Measurements from ENCODE around the gene LUZP1. TPM values are rescaled to one million over a fixed set of nuclear protein-coding genes. Genes with fewer than 3 reads are reported as not detected.

Gene LUZP1
- total RNA-seq, result 47.4 and 47.6 TPM in 2 replicates
- long read RNA-seq, transcript LUZP1-204 (4 exons, 1,190 nt), result major isoform, 17 of 56 reads
- long read RNA-seq, partial matches to known transcripts, result 33 of 56 reads
- long read RNA-seq, other reads (novel, unspliced or antisense), result 6 of 56 reads

DNA sequence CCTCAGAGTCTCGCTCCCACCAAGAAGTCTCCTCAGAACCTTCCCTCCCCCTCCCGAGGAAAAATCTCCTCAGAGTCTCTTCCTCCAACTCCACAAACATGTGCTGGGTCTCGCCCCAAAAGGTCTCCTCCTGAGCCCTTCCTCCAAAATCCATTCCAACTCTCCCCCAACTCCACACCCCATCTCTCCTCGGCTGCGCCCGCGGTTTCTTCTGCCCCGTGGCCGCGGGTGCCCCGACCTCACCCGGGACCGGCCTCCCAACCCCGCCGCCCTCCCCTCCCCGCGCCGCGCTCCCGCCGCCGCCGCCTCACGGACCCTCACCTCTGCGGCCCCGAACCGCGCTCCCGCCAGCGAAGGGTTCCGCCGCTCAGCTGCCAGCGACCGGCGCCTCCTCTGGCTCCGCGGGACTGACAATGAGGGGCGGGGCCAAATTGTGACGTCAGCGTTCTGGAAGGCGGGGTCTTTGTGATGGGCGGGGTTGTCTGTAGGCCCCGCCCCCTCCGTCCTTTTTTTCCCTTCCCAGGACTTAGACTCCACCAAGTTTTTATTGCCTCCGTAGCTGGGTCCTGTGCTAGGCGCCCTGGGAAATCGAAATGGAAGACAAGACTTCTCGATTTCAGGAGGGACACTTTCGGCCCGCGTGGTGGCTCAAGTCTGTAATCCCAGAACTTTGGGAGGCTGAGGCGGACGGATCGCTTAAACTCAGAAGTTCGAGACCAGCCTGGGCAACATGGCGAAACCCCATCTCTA, at the start of gene LUZP1:
Gene LUZP1, minus strand, starts transcription at position 412 of the 750 bp plus-strand sequence.
- peak; percentile 97 for DNase-seq (ENCODE audit: extremely low spot score, unreplicated experiment)
- H3K9me3 Mint-ChIP-seq (ENCODE audit: unreplicated experiment), result no peaks in the 10 kb centered on the region
- H3K4me3 Mint-ChIP-seq (ENCODE audit: unreplicated experiment), result peak within 1 kb of the TSS; percentile 99
- no peaks in the 10 kb centered on the region for H3K27me3 Mint-ChIP-seq (ENCODE audit: unreplicated experiment)
- peaks cover 60% of the 10 kb centered on the region for H3K4me1 Mint-ChIP-seq (ENCODE audit: unreplicated experiment)
- TF ChIP-seq, protein P1, sequence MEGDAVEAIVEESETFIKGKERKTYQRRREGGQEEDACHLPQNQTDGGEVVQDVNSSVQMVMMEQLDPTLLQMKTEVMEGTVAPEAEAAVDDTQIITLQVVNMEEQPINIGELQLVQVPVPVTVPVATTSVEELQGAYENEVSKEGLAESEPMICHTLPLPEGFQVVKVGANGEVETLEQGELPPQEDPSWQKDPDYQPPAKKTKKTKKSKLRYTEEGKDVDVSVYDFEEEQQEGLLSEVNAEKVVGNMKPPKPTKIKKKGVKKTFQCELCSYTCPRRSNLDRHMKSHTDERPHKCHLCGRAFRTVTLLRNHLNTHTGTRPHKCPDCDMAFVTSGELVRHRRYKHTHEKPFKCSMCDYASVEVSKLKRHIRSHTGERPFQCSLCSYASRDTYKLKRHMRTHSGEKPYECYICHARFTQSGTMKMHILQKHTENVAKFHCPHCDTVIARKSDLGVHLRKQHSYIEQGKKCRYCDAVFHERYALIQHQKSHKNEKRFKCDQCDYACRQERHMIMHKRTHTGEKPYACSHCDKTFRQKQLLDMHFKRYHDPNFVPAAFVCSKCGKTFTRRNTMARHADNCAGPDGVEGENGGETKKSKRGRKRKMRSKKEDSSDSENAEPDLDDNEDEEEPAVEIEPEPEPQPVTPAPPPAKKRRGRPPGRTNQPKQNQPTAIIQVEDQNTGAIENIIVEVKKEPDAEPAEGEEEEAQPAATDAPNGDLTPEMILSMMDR (IDR thresholded peaks at IDR 0.05), result peak; percentile 7
- no peaks in the 10 kb centered on the region for H3K36me3 Mint-ChIP-seq (ENCODE audit: unreplicated experiment)
- peak within 1 kb of the TSS; percentile 96 for H3K27ac Mint-ChIP-seq (ENCODE audit: unreplicated experiment)

DNA sequence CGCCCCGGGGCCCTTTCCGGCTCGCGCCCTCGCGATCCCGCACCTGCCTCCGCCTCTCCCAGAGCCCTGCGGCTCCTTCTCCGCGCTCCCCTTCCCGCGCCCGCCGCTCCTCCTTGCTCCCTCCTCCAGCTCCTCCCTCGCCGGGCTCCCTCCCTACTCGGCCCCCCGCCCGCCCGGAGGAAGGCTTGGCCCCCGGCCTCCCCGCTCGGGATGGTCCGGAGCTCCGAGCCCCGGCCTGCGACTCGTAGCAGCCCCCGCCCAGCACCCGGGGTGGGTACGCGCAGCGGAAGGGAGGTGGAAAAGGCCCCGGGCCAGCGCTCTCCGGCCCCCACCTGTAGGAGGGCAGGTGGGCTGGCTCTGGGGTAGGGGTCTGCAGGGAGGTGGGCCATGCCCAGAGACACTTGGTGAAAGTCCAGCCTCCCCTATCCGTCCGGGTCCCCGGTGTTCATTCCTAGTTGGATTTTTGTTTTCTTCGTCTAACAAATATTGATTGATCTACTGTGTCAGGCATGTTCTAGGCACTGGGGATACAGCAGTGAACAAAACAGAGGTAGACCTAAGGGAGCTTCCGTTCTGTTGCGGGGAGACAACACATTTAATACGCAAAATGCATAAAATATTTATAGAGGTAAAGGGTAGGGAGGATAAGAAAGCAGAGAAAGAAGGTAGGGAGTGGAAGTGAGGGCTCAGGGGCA, 48.9 kb upstream of the LUZP1 start, which contains the start of gene HTR1D:
Gene HTR1D, minus strand, starts transcription at position 82 of the 695 bp plus-strand sequence. CDS start 23,283 bp downstream, outside the sequence.
- Mint-ChIP-seq H3K4me3 (ENCODE audit: unreplicated experiment) (peak within 1 kb of the TSS; percentile 68), H3K36me3 (ENCODE audit: unreplicated experiment) (peaks cover 2% of the 10 kb centered on the region), H3K27ac (ENCODE audit: unreplicated experiment) (no peak within 1 kb of the TSS), H3K4me1 (ENCODE audit: unreplicated experiment) (peaks cover 13% of the 10 kb centered on the region), H3K9me3 (ENCODE audit: unreplicated experiment) (no peaks in the 10 kb centered on the region), H3K27me3 (ENCODE audit: unreplicated experiment) (peaks cover 3% of the 10 kb centered on the region)
- DNase-seq (ENCODE audit: extremely low spot score, unreplicated experiment), result peak; percentile 84
- TF ChIP-seq, protein P1 (IDR thresholded peaks at IDR 0.05), result no peak

DNA sequence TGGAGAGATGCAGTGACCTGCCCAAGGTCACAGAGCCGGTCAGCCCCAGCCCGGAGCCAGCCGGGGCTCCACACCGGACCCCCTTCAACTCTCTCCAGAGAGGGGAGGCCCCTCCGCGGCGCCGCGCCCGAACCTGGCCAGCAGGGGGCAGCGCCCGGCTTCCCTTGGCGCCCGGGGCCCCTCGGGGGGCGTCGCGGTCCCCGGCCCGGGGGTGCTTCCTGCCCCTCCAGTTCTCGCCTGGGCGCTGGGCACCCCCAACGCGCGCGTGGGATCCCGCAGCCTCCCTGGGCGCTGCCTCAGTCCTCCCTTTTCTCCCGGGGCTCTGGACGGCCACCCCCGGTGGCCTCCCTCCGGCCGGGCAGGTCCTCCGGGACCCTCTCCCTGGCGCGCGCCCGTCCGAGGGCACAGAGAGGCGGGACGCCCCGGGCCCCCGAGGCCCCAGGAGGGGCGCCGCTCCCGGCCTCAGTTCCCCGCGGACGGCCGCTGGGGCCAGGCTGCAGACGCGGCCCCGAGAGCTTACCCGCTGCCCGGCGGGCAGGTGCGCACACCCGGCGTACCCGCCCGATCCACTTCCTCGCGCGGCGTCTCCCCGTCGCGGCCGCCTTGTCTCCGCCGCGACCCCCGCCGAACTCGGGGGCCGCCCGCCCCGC, 48.2 kb upstream of the LUZP1 start:
- peaks cover 3% of the 10 kb centered on the region for H3K27me3 Mint-ChIP-seq (ENCODE audit: unreplicated experiment)
- peak overlapping the region; percentile 68 for H3K4me3 Mint-ChIP-seq (ENCODE audit: unreplicated experiment)
- peaks cover 13% of the 10 kb centered on the region for H3K4me1 Mint-ChIP-seq (ENCODE audit: unreplicated experiment)
- DNase-seq (ENCODE audit: extremely low spot score, unreplicated experiment), result peak; percentile 86
- H3K27ac Mint-ChIP-seq (ENCODE audit: unreplicated experiment), result no peak overlapping the region
- H3K9me3 Mint-ChIP-seq (ENCODE audit: unreplicated experiment), result no peaks in the 10 kb centered on the region
- peaks cover 2% of the 10 kb centered on the region for H3K36me3 Mint-ChIP-seq (ENCODE audit: unreplicated experiment)
- TF ChIP-seq, protein P1 (IDR thresholded peaks at IDR 0.05), result peak; percentile 84

DNA sequence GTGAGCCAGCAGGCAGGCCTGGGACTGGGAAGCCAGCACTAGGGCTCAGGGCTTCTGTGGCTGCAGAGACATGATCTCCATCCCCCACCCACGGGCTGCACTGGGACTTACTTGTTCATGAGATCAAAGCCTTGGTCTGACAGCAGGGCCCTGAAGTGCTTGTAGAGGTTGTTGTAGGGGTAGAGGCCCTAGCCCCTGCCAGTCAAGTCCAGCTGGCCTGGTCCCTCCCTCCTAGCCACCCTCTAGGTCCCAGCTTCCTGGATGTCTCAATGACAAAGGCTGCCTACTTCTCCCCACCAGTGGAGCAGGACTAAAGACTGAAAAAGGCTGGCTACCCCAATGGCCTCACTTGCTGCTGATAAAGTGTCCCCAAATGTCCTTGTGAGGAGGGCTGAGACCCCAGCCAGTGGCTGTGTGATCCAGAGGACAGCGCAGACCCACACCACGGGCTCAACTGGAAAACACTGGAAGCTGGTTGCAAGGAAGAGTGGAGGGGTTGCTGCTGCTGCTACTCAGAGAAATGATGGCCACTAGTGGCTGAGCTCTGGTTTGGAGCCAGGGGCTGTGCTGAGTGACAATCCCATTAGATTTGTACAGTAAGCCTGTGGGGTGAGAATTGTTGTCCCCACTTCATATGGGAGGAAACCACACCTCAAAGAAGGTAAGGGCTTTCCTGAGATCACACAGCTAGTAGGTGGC, 47.2 kb upstream of the LUZP1 start:
- peaks cover 3% of the 10 kb centered on the region for H3K27me3 Mint-ChIP-seq (ENCODE audit: unreplicated experiment)
- H3K9me3 Mint-ChIP-seq (ENCODE audit: unreplicated experiment), result no peaks in the 10 kb centered on the region
- H3K4me1 Mint-ChIP-seq (ENCODE audit: unreplicated experiment), result peaks cover 13% of the 10 kb centered on the region
- DNase-seq (ENCODE audit: extremely low spot score, unreplicated experiment), result no peak
- peaks cover 2% of the 10 kb centered on the region for H3K36me3 Mint-ChIP-seq (ENCODE audit: unreplicated experiment)
- peak overlapping the region; percentile 54 for H3K4me3 Mint-ChIP-seq (ENCODE audit: unreplicated experiment)
- H3K27ac Mint-ChIP-seq (ENCODE audit: unreplicated experiment), result no peak overlapping the region
- TF ChIP-seq, protein P1 (IDR thresholded peaks at IDR 0.05), result no peak
